Lower leg skin (tissue), 4 donors: Measurements from ENCODE around the gene ERC1. TPM values are rescaled to one million over a fixed set of nuclear protein-coding genes. Genes with fewer than 3 reads are reported as not detected.

Source experiments
- DNase-seq, 2 donors: peaks; one replicate each; pipeline ENCODE4 v3.0.0-alpha.2; 2019; ENCODE audit warnings: low spot score in 2 of 2
- H3K4me3 ChIP-seq: fragments of 200-600 bp; sonication (generic); 2 replicates; pipeline ENCODE4 v1.5.1; 2017; ENCODE audit warnings: mild to moderate bottlenecking, low read depth; ENCODE audit not compliant: poor library complexity, severe bottlenecking
- POLR2A ChIP-seq, 2 donors: fragments of 450-650 bp; IDR thresholded peaks; one replicate each; pipeline ENCODE4 v1.6.1; 2016 to 2017; ENCODE audit warnings: antibody characterized with exemption in 2 of 2, mild to moderate bottlenecking in 1 of 2, moderate library complexity in 1 of 2
- WGBS, 2 donors: methylation state at CpG; one replicate each; pipeline ENCODE4 v1.1.5; 2018; 5-methylcytosine and 5-hydroxymethylcytosine counted together
- intact Hi-C: fragments of 100-400 bp; cut with DNase I; formaldehyde crosslinking; loops from one replicate; pipeline ENCODE4 v1.15.0; 2023; ENCODE audit warnings: low total_unique reads
- total RNA-seq, 4 donors: library from RNA; depleted of rRNA; stranded (reverse); fragments of >200 nt; gene quantifications; one replicate each; pipeline ENCODE4 v1.1.0, GENCODE V29; 2016
- TF ChIP-seq, protein P1 (sequence below), 3 donors: fragments of 450-650 bp; IDR thresholded peaks; one replicate each; pipeline ENCODE4 v1.5.1; 2016; ENCODE audit warnings: antibody characterized with exemption in 3 of 3, mild to moderate bottlenecking in 3 of 3, moderate library complexity in 2 of 3

ERC1 gene
- total RNA-seq, 4 donors from 2014 or later = 22.1 to 42.7 (median 29.7) TPM

- intact Hi-C loops = no loop called here
- WGBS, 2 donors = 96% methylated on average over 3 of the region's 3 CpGs
- no peak overlapping the region for H3K4me3 ChIP-seq
These were observed 43.2 kb downstream of the ERC1 start for GRCh38 chr12:1034243-1034642.

GRCh38 chr12:1034751-1035457 lies 43.9 kb downstream of the ERC1 start:
- intact Hi-C loops = no loop called here
- H3K4me3 ChIP-seq = no peak overlapping the region
- DNase-seq = no peak
- WGBS, 2 donors = 87 to 90% methylated on average over 6 of the region's 6 CpGs
- TF ChIP-seq, protein P1, sequence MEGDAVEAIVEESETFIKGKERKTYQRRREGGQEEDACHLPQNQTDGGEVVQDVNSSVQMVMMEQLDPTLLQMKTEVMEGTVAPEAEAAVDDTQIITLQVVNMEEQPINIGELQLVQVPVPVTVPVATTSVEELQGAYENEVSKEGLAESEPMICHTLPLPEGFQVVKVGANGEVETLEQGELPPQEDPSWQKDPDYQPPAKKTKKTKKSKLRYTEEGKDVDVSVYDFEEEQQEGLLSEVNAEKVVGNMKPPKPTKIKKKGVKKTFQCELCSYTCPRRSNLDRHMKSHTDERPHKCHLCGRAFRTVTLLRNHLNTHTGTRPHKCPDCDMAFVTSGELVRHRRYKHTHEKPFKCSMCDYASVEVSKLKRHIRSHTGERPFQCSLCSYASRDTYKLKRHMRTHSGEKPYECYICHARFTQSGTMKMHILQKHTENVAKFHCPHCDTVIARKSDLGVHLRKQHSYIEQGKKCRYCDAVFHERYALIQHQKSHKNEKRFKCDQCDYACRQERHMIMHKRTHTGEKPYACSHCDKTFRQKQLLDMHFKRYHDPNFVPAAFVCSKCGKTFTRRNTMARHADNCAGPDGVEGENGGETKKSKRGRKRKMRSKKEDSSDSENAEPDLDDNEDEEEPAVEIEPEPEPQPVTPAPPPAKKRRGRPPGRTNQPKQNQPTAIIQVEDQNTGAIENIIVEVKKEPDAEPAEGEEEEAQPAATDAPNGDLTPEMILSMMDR (IDR thresholded peaks at IDR 0.05) = no peak
- TF ChIP-seq POLR2A (IDR thresholded peaks at IDR 0.05) = no peak

More at GRCh38 chr12:1034243-1034642, 43.2 kb downstream of the ERC1 start:
- no peak for DNase-seq
- TF ChIP-seq POLR2A (IDR thresholded peaks at IDR 0.05) = no peak
- TF ChIP-seq, protein P1 (IDR thresholded peaks at IDR 0.05) = no peak

GRCh38 chr12:1041478-1041877 lies 50.5 kb downstream of the ERC1 start:
- TF ChIP-seq, protein P1 (IDR thresholded peaks at IDR 0.05) = no peak
- no peak for TF ChIP-seq POLR2A (IDR thresholded peaks at IDR 0.05)
- no peak for DNase-seq
- whole genome bisulfite sequencing, 2 donors = 95 to 100% methylated on average over 2 of the region's 2 CpGs
- H3K4me3 ChIP-seq = no peak overlapping the region
- intact Hi-C loops = no loop called here

DNA sequence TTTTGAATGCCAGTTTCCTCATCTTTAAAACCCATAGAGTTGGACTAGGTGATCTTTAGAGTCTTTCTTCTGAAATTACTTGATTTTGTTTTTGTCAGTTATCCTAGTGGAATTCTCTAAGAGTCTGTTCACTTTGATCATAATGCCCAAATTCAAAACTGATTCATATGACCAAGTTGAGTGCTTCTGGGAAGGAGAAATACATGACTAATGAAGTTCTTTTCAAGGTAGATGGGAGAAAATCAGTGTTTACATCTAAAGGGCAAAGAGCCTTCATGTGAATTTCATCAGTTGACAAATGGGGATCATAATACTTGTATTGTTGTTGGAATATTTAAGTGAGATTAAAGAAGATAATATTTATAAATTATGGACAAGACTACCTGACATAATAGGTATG lies 53.2 kb downstream of the ERC1 start:
- no peak for DNase-seq
- TF ChIP-seq, protein P1 (IDR thresholded peaks at IDR 0.05) = no peak
- no peak for TF ChIP-seq POLR2A (IDR thresholded peaks at IDR 0.05)
- intact Hi-C loops = no loop called here
- no peak overlapping the region for H3K4me3 ChIP-seq

DNA sequence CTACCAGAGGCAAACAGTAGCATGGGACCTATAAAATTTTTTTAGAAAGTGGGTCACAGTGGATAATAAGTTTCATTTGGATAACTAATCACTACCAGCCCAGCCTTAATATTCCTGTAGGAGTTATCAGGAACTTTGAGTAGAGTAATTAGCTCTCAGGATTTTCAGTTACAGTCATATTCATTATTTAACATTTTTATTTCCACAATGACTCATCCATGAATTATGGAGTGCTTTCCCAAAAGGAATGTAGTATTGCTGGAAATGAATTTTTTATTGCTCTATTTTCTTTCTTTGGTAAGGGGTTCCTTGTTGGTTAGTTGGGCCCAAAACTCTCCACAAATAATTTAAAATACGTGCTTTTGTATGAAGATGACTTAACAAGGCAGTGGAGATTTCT lies 53.7 kb downstream of the ERC1 start:
- intact Hi-C loops = no loop called here
- no peak for TF ChIP-seq POLR2A (IDR thresholded peaks at IDR 0.05)
- TF ChIP-seq, protein P1 (IDR thresholded peaks at IDR 0.05) = no peak
- 86 to 87% methylated on average over 1 of the region's 1 CpG for WGBS, 2 donors
- no peak overlapping the region for H3K4me3 ChIP-seq
- DNase-seq = no peak

DNA sequence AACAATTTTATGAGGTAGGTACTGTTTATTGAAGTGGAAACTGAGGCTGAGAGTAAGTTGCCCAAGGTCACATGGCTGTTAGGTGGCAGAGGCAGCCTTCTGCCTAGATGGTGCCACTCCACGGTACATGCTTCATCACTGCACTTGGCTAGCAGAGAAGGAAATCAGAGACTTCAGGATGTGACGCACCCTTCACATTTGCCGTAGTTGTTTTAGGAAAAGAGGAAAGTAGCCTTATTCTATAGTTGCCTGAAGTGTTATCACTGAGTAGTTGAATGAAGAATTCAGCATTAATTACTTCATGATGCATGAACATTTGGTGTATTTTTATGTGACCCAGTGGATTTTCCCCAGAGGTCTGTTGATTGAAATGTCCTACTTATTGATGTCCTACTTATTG lies 55.7 kb downstream of the ERC1 start:
- intact Hi-C loops = no loop called here
- DNase-seq = no peak
- WGBS, 2 donors = 84 to 86% methylated on average over 3 of the region's 3 CpGs
- no peak for TF ChIP-seq POLR2A (IDR thresholded peaks at IDR 0.05)
- TF ChIP-seq, protein P1 (IDR thresholded peaks at IDR 0.05) = no peak
- no peak overlapping the region for H3K4me3 ChIP-seq
